Activated CD4-positive, alpha-beta T cell treated with anti-CD3 and anti-CD28 coated beads, Interleukin-2, amount 10 ng/mL, durations not matched to agents 7 days and 5 days (primary cell): ENCODE measurements around the gene NR5A2. TPM values are rescaled to one million over a fixed set of nuclear protein-coding genes. Genes with fewer than 3 reads are reported as not detected.

Source experiments
- CTCF ChIA-PET: fragments of 350-600 bp; sonication (Branson Sonifier 250); formaldehyde crosslinking; loops from one replicate; lab custom pipeline; 2021; ENCODE audit warnings: antibody characterized with exemption; lab: Charles Lee
- POLR2A ChIA-PET: fragments of 350-600 bp; sonication (Branson Sonifier 250); formaldehyde crosslinking; loops from one replicate; lab custom pipeline; 2021; ENCODE audit warnings: antibody characterized with exemption; lab: Charles Lee
- DNase-seq: peaks from one replicate; pipeline ENCODE4 v3.0.0-alpha.2; 2020
- H3K27ac Mint-ChIP-seq: one replicate; pipeline ENCODE4 v1.8.0; 2021; ENCODE audit warnings: mild to moderate bottlenecking, moderate library complexity, mixed read lengths
- H3K27me3 Mint-ChIP-seq: one replicate; pipeline ENCODE4 v1.8.0; 2021; ENCODE audit warnings: mixed read lengths
- H3K36me3 Mint-ChIP-seq: one replicate; pipeline ENCODE4 v1.8.0; 2021; ENCODE audit warnings: low read depth, mixed read lengths
- H3K4me1 Mint-ChIP-seq: one replicate; pipeline ENCODE4 v1.8.0; 2021; ENCODE audit warnings: mixed read lengths
- H3K4me3 Mint-ChIP-seq: one replicate; pipeline ENCODE4 v1.8.0; 2021; ENCODE audit warnings: mild to moderate bottlenecking, moderate library complexity, mixed read lengths
- H3K9me3 Mint-ChIP-seq: one replicate; pipeline ENCODE4 v1.8.0; 2021; ENCODE audit warnings: mixed read lengths
- total RNA-seq, 2 experiments: library from RNA; stranded (reverse); gene quantifications; one replicate each; pipeline ENCODE4 v1.2.3, GENCODE V29; 2021

Gene NR5A2
- total RNA-seq, 2 experiments from 2014 or later, result not detected

- Mint-ChIP-seq H3K36me3 (no peaks in the 10 kb centered on the region), H3K27me3 (peaks cover 18% of the 10 kb centered on the region), H3K9me3 (no peaks in the 10 kb centered on the region), H3K4me1 (no peaks in the 10 kb centered on the region), H3K27ac (no peak overlapping the region), H3K4me3 (no peak overlapping the region)
- DNase-seq, result no peak
- POLR2A ChIA-PET, result no interaction called here
- CTCF ChIA-PET, result no interaction called here
Observed at GRCh38 chr1:200168926-200169325, 141.4 kb downstream of the NR5A2 start.

DNA sequence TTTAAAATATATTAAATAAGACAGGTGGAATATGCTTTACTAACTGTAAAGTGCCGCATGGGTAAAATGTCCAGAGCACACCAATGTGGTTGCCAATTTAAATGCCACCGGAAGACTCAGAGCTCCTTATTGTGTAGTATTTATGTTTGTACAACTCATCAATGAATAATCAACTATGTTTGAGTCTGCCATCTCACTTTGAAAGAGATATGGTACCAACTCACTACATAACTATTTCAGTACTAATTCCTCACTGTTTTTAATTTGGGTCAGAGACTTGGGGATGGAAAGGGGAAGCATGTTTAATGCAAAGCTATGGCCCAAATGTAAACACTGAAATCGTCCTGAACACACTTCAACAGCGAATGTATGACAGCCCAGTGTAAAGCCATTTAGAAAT, 144.8 kb downstream of the NR5A2 start:
- Mint-ChIP-seq H3K9me3 (no peaks in the 10 kb centered on the region), H3K4me1 (peaks cover 2% of the 10 kb centered on the region), H3K4me3 (no peak overlapping the region), H3K27ac (no peak overlapping the region), H3K36me3 (no peaks in the 10 kb centered on the region), H3K27me3 (peaks cover 13% of the 10 kb centered on the region)
- DNase-seq, result no peak
- POLR2A ChIA-PET, result no interaction called here
- CTCF ChIA-PET, result no interaction called here

DNA sequence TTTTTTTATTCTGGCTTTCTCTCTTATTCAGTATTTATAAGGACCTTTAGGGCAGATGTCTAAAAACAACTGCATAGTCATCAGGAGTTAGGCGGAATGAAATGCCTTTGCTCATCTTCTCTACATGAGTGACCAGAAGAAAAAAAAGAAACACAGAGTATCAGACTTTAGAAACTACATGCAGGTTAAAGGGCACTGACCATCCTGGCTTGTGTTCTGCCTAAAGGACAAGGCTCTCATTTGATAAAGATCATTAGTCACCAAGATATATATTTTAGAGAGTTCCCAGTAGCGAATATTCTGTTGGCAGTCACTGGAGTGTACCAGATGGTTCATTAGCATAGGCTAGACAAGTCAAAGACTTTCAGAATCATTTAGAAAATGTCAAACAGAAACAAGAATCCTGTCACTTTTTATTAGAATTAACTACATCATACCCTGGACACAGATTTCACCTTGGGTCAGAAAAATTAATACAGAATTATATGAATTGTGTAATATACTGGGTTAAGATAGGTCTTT, 145.6 kb downstream of the NR5A2 start:
- peaks cover 12% of the 10 kb centered on the region for H3K27me3 Mint-ChIP-seq
- no peak for DNase-seq
- peaks cover 2% of the 10 kb centered on the region for H3K4me1 Mint-ChIP-seq
- no peak overlapping the region for H3K27ac Mint-ChIP-seq
- no peaks in the 10 kb centered on the region for H3K36me3 Mint-ChIP-seq
- CTCF ChIA-PET, result interaction anchor here (0.6 kb wide), 1 partner anchor 354 kb away, joined by 3 read pairs; no protein-coding TSS in a partner anchor
- POLR2A ChIA-PET, result no interaction called here
- H3K4me3 Mint-ChIP-seq, result no peak overlapping the region
- no peaks in the 10 kb centered on the region for H3K9me3 Mint-ChIP-seq

- POLR2A ChIA-PET, result no interaction called here
- no peak overlapping the region for H3K27ac Mint-ChIP-seq
Observed at GRCh38 chr1:200174525-200175295, 147.2 kb downstream of the NR5A2 start.

GRCh38 chr1:200176181-200176580, 148.7 kb downstream of the NR5A2 start:
- Mint-ChIP-seq H3K27ac (no peak overlapping the region), H3K4me3 (no peak overlapping the region), H3K36me3 (no peaks in the 10 kb centered on the region), H3K27me3 (peaks cover 5% of the 10 kb centered on the region), H3K9me3 (no peaks in the 10 kb centered on the region), H3K4me1 (peaks cover 2% of the 10 kb centered on the region)
- POLR2A ChIA-PET, result no interaction called here
- CTCF ChIA-PET, result interaction anchor here (1.6 kb wide), 1 partner anchor 9 kb away, joined by 3 read pairs; no protein-coding TSS in a partner anchor
- DNase-seq, result no peak

More at GRCh38 chr1:200174525-200175295, 147.2 kb downstream of the NR5A2 start:
- Mint-ChIP-seq H3K4me1 (peaks cover 2% of the 10 kb centered on the region), H3K9me3 (no peaks in the 10 kb centered on the region), H3K27me3 (peaks cover 12% of the 10 kb centered on the region), H3K4me3 (no peak overlapping the region), H3K36me3 (no peaks in the 10 kb centered on the region)
- CTCF ChIA-PET, result no interaction called here
- no peak for DNase-seq

- POLR2A ChIA-PET, result interaction anchor here (0.6 kb wide), 1 partner anchor 96 kb away, joined by 3 read pairs; no protein-coding TSS in a partner anchor
- no peaks in the 10 kb centered on the region for H3K36me3 Mint-ChIP-seq
- peaks cover 2% of the 10 kb centered on the region for H3K4me1 Mint-ChIP-seq
- H3K4me3 Mint-ChIP-seq, result no peak overlapping the region
- H3K27ac Mint-ChIP-seq, result no peak overlapping the region
- no peaks in the 10 kb centered on the region for H3K9me3 Mint-ChIP-seq
- peaks cover 5% of the 10 kb centered on the region for H3K27me3 Mint-ChIP-seq
- CTCF ChIA-PET, result interaction anchor here (1.6 kb wide), 1 partner anchor 10 kb away, joined by 3 read pairs; no protein-coding TSS in a partner anchor
- no peak for DNase-seq
Observed at GRCh38 chr1:200176798-200177197, 149.3 kb downstream of the NR5A2 start.

DNA sequence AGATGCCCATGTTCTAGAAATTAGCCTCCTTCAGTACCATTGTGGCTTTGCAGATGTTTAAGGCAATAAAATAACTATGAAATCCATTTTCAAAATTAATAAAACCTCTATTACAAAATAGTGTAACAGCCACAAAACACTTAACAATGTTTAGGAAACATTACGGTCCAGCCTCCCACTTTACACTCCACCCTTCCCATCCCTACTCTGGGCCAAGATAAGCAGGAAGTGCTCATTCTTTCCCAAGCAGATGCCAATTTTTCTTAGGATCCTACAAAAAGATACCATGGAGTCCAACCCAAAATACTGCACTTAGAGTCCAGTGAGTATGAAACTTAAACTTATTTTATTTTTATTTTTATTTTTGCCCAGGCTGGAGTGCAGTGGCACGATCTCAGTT, 150.8 kb downstream of the NR5A2 start:
- Mint-ChIP-seq H3K4me3 (no peak overlapping the region), H3K27me3 (no peaks in the 10 kb centered on the region), H3K9me3 (no peaks in the 10 kb centered on the region), H3K4me1 (peaks cover 2% of the 10 kb centered on the region), H3K36me3 (no peaks in the 10 kb centered on the region), H3K27ac (no peak overlapping the region)
- POLR2A ChIA-PET, result no interaction called here
- DNase-seq, result no peak
- CTCF ChIA-PET, result no interaction called here

DNA sequence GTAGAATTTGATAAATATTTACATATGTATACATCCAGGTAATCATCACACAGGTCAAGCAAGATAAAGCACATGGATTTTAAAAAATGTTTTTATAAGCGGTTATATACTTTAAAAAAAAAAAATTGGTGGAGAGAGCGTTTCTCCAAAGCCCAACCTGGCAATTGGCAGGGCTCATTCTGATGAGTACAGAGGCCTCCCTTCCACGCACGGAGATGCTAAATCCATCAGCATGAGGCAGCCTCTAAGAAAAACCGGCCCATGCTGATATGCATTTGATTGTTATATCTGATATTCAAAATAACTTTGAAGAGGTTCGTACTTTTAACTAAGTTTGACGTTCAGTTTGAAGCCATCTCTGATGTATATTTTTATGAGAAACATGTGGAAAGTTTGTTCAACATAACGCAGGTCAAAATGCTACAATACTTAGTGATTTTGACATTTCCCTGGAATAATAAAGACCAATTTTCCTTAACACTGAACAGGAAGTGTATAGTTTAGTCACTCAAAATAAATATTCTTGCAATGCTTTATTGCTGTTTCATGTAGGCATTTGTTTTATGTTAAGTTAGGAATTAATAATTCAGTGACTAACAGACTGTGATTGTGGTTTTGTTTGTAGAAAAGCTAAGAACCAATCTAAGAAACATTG, 151.7 kb downstream of the NR5A2 start:
- no peak for DNase-seq
- Mint-ChIP-seq H3K4me3 (no peak overlapping the region), H3K27ac (no peak overlapping the region), H3K9me3 (no peaks in the 10 kb centered on the region), H3K36me3 (no peaks in the 10 kb centered on the region), H3K4me1 (peaks cover 2% of the 10 kb centered on the region), H3K27me3 (no peaks in the 10 kb centered on the region)
- CTCF ChIA-PET, result no interaction called here
- POLR2A ChIA-PET, result no interaction called here

DNA sequence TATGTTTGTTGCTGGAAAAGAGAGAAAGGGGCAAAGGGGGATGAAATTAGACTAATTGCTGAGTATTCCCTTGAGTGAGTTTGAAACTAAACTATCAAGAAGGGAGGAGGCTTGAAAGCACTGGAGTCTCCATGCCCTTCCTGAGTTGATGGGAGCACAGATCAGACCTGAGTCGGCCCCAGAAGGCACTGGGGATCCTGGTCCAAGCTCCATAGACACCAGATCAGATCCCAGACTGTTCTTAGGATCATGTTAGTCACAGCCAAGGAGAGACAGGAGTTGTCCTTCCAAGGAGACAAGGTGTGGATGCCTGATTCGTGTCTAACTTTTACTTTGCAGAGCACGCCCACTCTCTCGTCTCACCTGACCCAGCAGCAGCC, 152.3 kb downstream of the NR5A2 start:
- no peaks in the 10 kb centered on the region for H3K4me1 Mint-ChIP-seq
- H3K9me3 Mint-ChIP-seq, result no peaks in the 10 kb centered on the region
- H3K27me3 Mint-ChIP-seq, result no peaks in the 10 kb centered on the region

GRCh38 chr1:200180821-200181220, 153.3 kb downstream of the NR5A2 start:
- no peaks in the 10 kb centered on the region for H3K36me3 Mint-ChIP-seq

More for the DNA sequence above, 152.3 kb downstream of the NR5A2 start:
- ChIA-PET CTCF (no interaction called here), POLR2A (no interaction called here)
- no peaks in the 10 kb centered on the region for H3K36me3 Mint-ChIP-seq
- no peak overlapping the region for H3K27ac Mint-ChIP-seq
- DNase-seq, result no peak
- no peak overlapping the region for H3K4me3 Mint-ChIP-seq

DNA sequence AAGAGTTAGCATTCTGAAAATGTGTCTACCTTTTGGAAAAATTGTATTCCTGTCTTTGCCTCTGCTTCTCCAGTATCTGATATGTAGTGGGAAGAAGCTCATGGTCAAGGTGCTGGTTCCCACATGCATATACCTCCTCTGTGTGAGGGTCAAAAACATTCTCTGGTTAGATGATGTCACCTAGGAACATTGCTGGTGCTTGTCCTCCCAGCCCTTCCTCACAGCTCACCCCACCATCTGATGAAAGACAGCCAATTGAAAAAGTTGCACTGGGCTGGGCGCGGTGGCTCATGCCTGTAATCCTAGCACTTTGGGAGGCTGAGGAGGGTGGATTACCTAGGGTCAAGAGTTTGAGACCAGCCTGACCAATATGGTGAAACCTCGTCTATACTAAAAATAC, 154.4 kb downstream of the NR5A2 start:
- Mint-ChIP-seq H3K4me3 (no peak overlapping the region), H3K4me1 (no peaks in the 10 kb centered on the region), H3K36me3 (no peaks in the 10 kb centered on the region), H3K27ac (no peak overlapping the region), H3K9me3 (peaks cover 6% of the 10 kb centered on the region), H3K27me3 (peaks cover 5% of the 10 kb centered on the region)
- DNase-seq, result no peak
- POLR2A ChIA-PET, result no interaction called here
- CTCF ChIA-PET, result interaction anchor here (1.0 to 1.1 kb wide), 2 partner anchors 24 to 380 kb away, joined by 3 read pairs; no protein-coding TSS in a partner anchor

More at GRCh38 chr1:200180821-200181220, 153.3 kb downstream of the NR5A2 start:
- ChIA-PET POLR2A (no interaction called here), CTCF (no interaction called here)
- no peak overlapping the region for H3K4me3 Mint-ChIP-seq
- peaks cover 6% of the 10 kb centered on the region for H3K9me3 Mint-ChIP-seq
- H3K4me1 Mint-ChIP-seq, result no peaks in the 10 kb centered on the region
- no peak overlapping the region for H3K27ac Mint-ChIP-seq
- peaks cover 2% of the 10 kb centered on the region for H3K27me3 Mint-ChIP-seq
- no peak for DNase-seq

GRCh38 chr1:200182701-200183100, 155.2 kb downstream of the NR5A2 start:
- CTCF ChIA-PET, result no interaction called here
- H3K4me1 Mint-ChIP-seq, result no peaks in the 10 kb centered on the region
- H3K9me3 Mint-ChIP-seq, result peaks cover 6% of the 10 kb centered on the region

GRCh38 chr1:200183637-200184036, 156.1 kb downstream of the NR5A2 start:
- H3K27me3 Mint-ChIP-seq, result peaks cover 5% of the 10 kb centered on the region
- no peaks in the 10 kb centered on the region for H3K4me1 Mint-ChIP-seq
- no peaks in the 10 kb centered on the region for H3K36me3 Mint-ChIP-seq
- no peak overlapping the region for H3K27ac Mint-ChIP-seq
- POLR2A ChIA-PET, result no interaction called here
- H3K4me3 Mint-ChIP-seq, result no peak overlapping the region
- peaks cover 6% of the 10 kb centered on the region for H3K9me3 Mint-ChIP-seq
- no peak for DNase-seq
- CTCF ChIA-PET, result interaction anchor here (0.6 to 1.0 kb wide), 2 partner anchors 423 to 430 kb away, joined by 3 read pairs; no protein-coding TSS in a partner anchor

More at GRCh38 chr1:200182701-200183100, 155.2 kb downstream of the NR5A2 start:
- POLR2A ChIA-PET, result no interaction called here
- Mint-ChIP-seq H3K4me3 (no peak overlapping the region), H3K36me3 (no peaks in the 10 kb centered on the region), H3K27ac (no peak overlapping the region), H3K27me3 (peaks cover 5% of the 10 kb centered on the region)
- DNase-seq, result no peak
